WTC11 (cell line): ENCODE measurements around the gene CARD19. TPM values are rescaled to one million over a fixed set of nuclear protein-coding genes. Genes with fewer than 3 reads are reported as not detected.

Experiments
- ATAC-seq: fragments of 200-7000 bp; cut with Tn5 transposase; 2 replicates; pipeline ENCODE4 v1.10.0; 2021; ENCODE audit warnings: mild to moderate bottlenecking, moderate library complexity
- CTCF ChIA-PET: fragments of 300-600 bp; sonication (Branson Sonifier 250); formaldehyde crosslinking; loops from one replicate; lab custom pipeline; 2021; ENCODE audit warnings: antibody characterized with exemption; lab: Charles Lee
- POLR2A ChIA-PET: fragments of 350-600 bp; sonication (Branson Sonifier 250); formaldehyde crosslinking; loops from one replicate; lab custom pipeline; 2021; ENCODE audit warnings: antibody characterized with exemption; lab: Charles Lee
- DNase-seq: peaks from one replicate; pipeline ENCODE4 v3.0.0; 2021; ENCODE audit warnings: low spot score
- H3K27ac Mint-ChIP-seq: 2 replicates; pipeline ENCODE4 v1.8.0; 2021; ENCODE audit warnings: mixed read lengths
- H3K27me3 Mint-ChIP-seq: 2 replicates; pipeline ENCODE4 v1.8.0; 2021; ENCODE audit warnings: low read depth, mild to moderate bottlenecking, moderate library complexity, mixed read lengths
- H3K36me3 Mint-ChIP-seq: 2 replicates; pipeline ENCODE4 v1.8.0; 2021; ENCODE audit warnings: mixed read lengths
- H3K4me1 Mint-ChIP-seq: 2 replicates; pipeline ENCODE4 v1.8.0; 2022; ENCODE audit warnings: mixed read lengths
- H3K4me3 Mint-ChIP-seq: 2 replicates; pipeline ENCODE4 v1.8.0; 2021; ENCODE audit warnings: mild to moderate bottlenecking, moderate library complexity, mixed read lengths
- H3K9me3 Mint-ChIP-seq: 2 replicates; pipeline ENCODE4 v1.8.0; 2021; ENCODE audit warnings: mixed read lengths
- ATF1 ChIP-seq: sonication (generic); formaldehyde crosslinking; IDR thresholded peaks from 2 replicates; pipeline ENCODE4 v1.8.1; 2023; ENCODE audit warnings: mild to moderate bottlenecking, moderate library complexity, missing genetic modification reagents
- E2F1 ChIP-seq: sonication (generic); formaldehyde crosslinking; IDR thresholded peaks from 2 replicates; pipeline ENCODE4 v1.8.0; 2022; ENCODE audit warnings: mild to moderate bottlenecking, missing genetic modification reagents
- E2F4 ChIP-seq: sonication (generic); formaldehyde crosslinking; IDR thresholded peaks from 2 replicates; pipeline ENCODE4 v1.8.1; 2022; ENCODE audit warnings: low read depth, mild to moderate bottlenecking, moderate library complexity, missing genetic modification reagents, borderline replicate concordance
- ERG ChIP-seq: fragments of 250-450 bp; sonication (Bioruptor Pico); IDR thresholded peaks from 2 replicates; pipeline ENCODE4 v1.8.0; 2021; ENCODE audit warnings: mild to moderate bottlenecking
- FOXJ3 ChIP-seq: sonication (generic); formaldehyde crosslinking; IDR thresholded peaks from 2 replicates; pipeline ENCODE4 v1.9.0; 2021; ENCODE audit warnings: missing genetic modification reagents, mild to moderate bottlenecking, borderline replicate concordance
- FOXP1 ChIP-seq: sonication (generic); formaldehyde crosslinking; IDR thresholded peaks from 2 replicates; pipeline ENCODE4 v1.8.0; 2022; ENCODE audit warnings: missing genetic modification reagents, mild to moderate bottlenecking, moderate library complexity, borderline replicate concordance
- IRF1 ChIP-seq: sonication (generic); formaldehyde crosslinking; IDR thresholded peaks from 2 replicates; pipeline ENCODE4 v1.8.0; 2023; ENCODE audit warnings: missing genetic modification reagents
- MYBL2 ChIP-seq: sonication (generic); formaldehyde crosslinking; IDR thresholded peaks from 2 replicates; pipeline ENCODE4 v1.8.1; 2023; ENCODE audit warnings: mild to moderate bottlenecking, moderate library complexity, missing genetic modification reagents
- NFE2L1 ChIP-seq: sonication (generic); formaldehyde crosslinking; IDR thresholded peaks from 2 replicates; pipeline ENCODE4 v1.8.1; 2023; ENCODE audit warnings: missing genetic modification reagents
- PRDM15 ChIP-seq: sonication (generic); formaldehyde crosslinking; IDR thresholded peaks from 2 replicates; pipeline ENCODE4 v1.8.0; 2022; ENCODE audit warnings: missing genetic modification reagents
- RORB ChIP-seq: fragments of 250-450 bp; sonication (Bioruptor Pico); IDR thresholded peaks from 2 replicates; pipeline ENCODE4 v1.9.0; 2021; ENCODE audit warnings: mild to moderate bottlenecking
- SMAD4 ChIP-seq: sonication (generic); formaldehyde crosslinking; IDR thresholded peaks from 2 replicates; pipeline ENCODE4 v1.8.0; 2022; ENCODE audit warnings: mild to moderate bottlenecking, missing genetic modification reagents
- SP1 ChIP-seq: sonication (generic); formaldehyde crosslinking; conservative IDR thresholded peaks from 2 replicates; pipeline ENCODE4 v1.8.1; 2022; ENCODE audit warnings: missing genetic modification reagents
- TCF7 ChIP-seq: sonication (generic); formaldehyde crosslinking; IDR thresholded peaks from 2 replicates; pipeline ENCODE4 v1.8.0; 2022; ENCODE audit warnings: mild to moderate bottlenecking, low read depth, missing genetic modification reagents, moderate library complexity
- TEAD1 ChIP-seq: sonication (generic); formaldehyde crosslinking; IDR thresholded peaks from 2 replicates; pipeline ENCODE4 v1.8.0; 2022; ENCODE audit warnings: mild to moderate bottlenecking, missing genetic modification reagents
- USF2 ChIP-seq: sonication (generic); formaldehyde crosslinking; IDR thresholded peaks from 2 replicates; pipeline ENCODE4 v1.8.1; 2023; ENCODE audit warnings: mild to moderate bottlenecking, missing genetic modification reagents, moderate library complexity
- ZNF317 ChIP-seq: sonication (generic); formaldehyde crosslinking; IDR thresholded peaks from 2 replicates; pipeline ENCODE4 v1.8.1; 2023; ENCODE audit warnings: low read depth, mild to moderate bottlenecking, moderate library complexity, missing genetic modification reagents, borderline replicate concordance
- ZNF396 ChIP-seq: fragments of 250-450 bp; sonication (Bioruptor Pico); IDR thresholded peaks from 2 replicates; pipeline ENCODE4 v1.8.0; 2021; ENCODE audit warnings: mild to moderate bottlenecking, moderate library complexity, borderline replicate concordance
- ZNF425 ChIP-seq: fragments of 250-450 bp; sonication (Bioruptor Pico); conservative IDR thresholded peaks from 2 replicates; pipeline ENCODE4 v1.9.0; 2021; ENCODE audit warnings: mild to moderate bottlenecking
- total RNA-seq: library from RNA; stranded (reverse); gene quantifications from 3 replicates; pipeline ENCODE4 v1.2.3, GENCODE V29; 2021

The CARD19 gene
- total RNA-seq, 1 experiment from 2014 or later = 34.5 TPM

- TF ChIP-seq SP1 (CRISPR knock-in tag) (no peak), FOXJ3 (no peak), ZNF396 (CRISPR knock-in tag) (no peak), ATF1 (CRISPR knock-in tag) (no peak), PRDM15 (CRISPR knock-in tag) (no peak), E2F4 (CRISPR knock-in tag) (no peak), TCF7 (CRISPR knock-in tag) (no peak), USF2 (CRISPR knock-in tag) (no peak), IRF1 (no peak), RORB (CRISPR knock-in tag) (no peak), NFE2L1 (CRISPR knock-in tag) (no peak), ZNF317 (CRISPR knock-in tag) (no peak), ERG (no peak), FOXP1 (CRISPR knock-in tag) (no peak), SMAD4 (CRISPR knock-in tag) (no peak), MYBL2 (no peak), TEAD1 (CRISPR knock-in tag) (no peak), ZNF425 (CRISPR knock-in tag) (no peak), E2F1 (CRISPR knock-in tag) (no peak)
- Mint-ChIP-seq H3K27me3 (no peaks in the 10 kb centered on the region), H3K36me3 (no peaks in the 10 kb centered on the region), H3K4me3 (no peak overlapping the region), H3K9me3 (no peaks in the 10 kb centered on the region), H3K27ac (no peak overlapping the region), H3K4me1 (0 out of 2 replicates have a peak, but pooled peaks cover 5% of the 10 kb centered on the region)
- ATAC-seq (no peak), DNase-seq (no peak)
- CTCF ChIA-PET = interaction anchor here (1.0 kb wide), 1 partner anchor 20 kb away, joined by 3 read pairs; no protein-coding TSS in a partner anchor
- POLR2A ChIA-PET = interaction anchor here (0.6 to 1.1 kb wide), 2 partner anchors 67 to 116 kb away, joined by 3 to 6 read pairs; no protein-coding TSS in a partner anchor
Observed at GRCh38 chr9:93079371-93079770, 16.6 kb upstream of the CARD19 start.
